Panc1 (cell line): ENCODE data around the gene AGAP1. TPM values are rescaled to one million over a fixed set of nuclear protein-coding genes. Genes with fewer than 3 reads are reported as not detected.

Source experiments
- ATAC-seq: fragments of 200-7000 bp; cut with Tn5 transposase; 2 replicates; pipeline ENCODE4 v1.9.1; 2020; ENCODE audit warnings: mild to moderate bottlenecking, moderate library complexity
- BruUV-seq: library from RNA; stranded (reverse); fragments of 400-500 nt; replicated peaks from 2 replicates; lab custom pipeline; 2021; lab: Mats Ljungman, UMichigan
- CTCF ChIA-PET: fragments of 300-600 bp; sonication (Branson Sonifier 250); formaldehyde crosslinking; loops from one replicate; lab custom pipeline; 2022; ENCODE audit warnings: antibody characterized with exemption; lab: Charles Lee
- POLR2A ChIA-PET: fragments of 300-600 bp; sonication (Branson Sonifier 250); formaldehyde crosslinking; loops from one replicate; lab custom pipeline; 2022; ENCODE audit warnings: antibody characterized with exemption; lab: Charles Lee
- DNase-seq: peaks from one replicate; pipeline ENCODE4 v3.0.0-alpha.2; 2010; ENCODE audit warnings: low read depth, low spot score
- H3K27ac ChIP-seq: 2 replicates; pipeline ENCODE4 v1.5.1; 2011; ENCODE audit warnings: mild to moderate bottlenecking, low read length, inconsistent platforms
- H3K27me3 ChIP-seq: fragments of 200-500 bp; sonication (Bioruptor generic); 2 replicates; pipeline ENCODE4 v1.6.0; 2014; ENCODE audit warnings: low read length, inconsistent platforms; ENCODE audit not compliant: control insufficient read depth, insufficient read depth
- H3K36me3 ChIP-seq: fragments of 200-500 bp; sonication (Bioruptor generic); 2 replicates; pipeline ENCODE4 v1.5.1; 2014; ENCODE audit warnings: inconsistent platforms, mild to moderate bottlenecking, low read length, moderate library complexity; ENCODE audit not compliant: control insufficient read depth, insufficient read depth
- H3K4me1 ChIP-seq: 2 replicates; pipeline ENCODE4 v1.5.1; 2011; ENCODE audit warnings: inconsistent platforms, mild to moderate bottlenecking, low read length, moderate library complexity; ENCODE audit not compliant: control insufficient read depth, insufficient read depth
- H3K4me3 ChIP-seq, 2 experiments: 2 replicates each; pipeline ENCODE4 v1.5.1; 2011 to 2012; ENCODE audit warnings: low read depth in 2 of 2, low read length in 2 of 2, mild to moderate bottlenecking in 2 of 2, inconsistent platforms in 1 of 2, moderate library complexity in 1 of 2
- H3K9me3 ChIP-seq: fragments of 200-500 bp; sonication (Bioruptor generic); 2 replicates; pipeline ENCODE4 v1.5.1; 2014; ENCODE audit warnings: low read depth, mild to moderate bottlenecking, inconsistent platforms, low read length, moderate library complexity; ENCODE audit not compliant: control insufficient read depth, insufficient read depth
- CTCF ChIP-seq: fragments of 450-650 bp; IDR thresholded peaks from 2 replicates; pipeline ENCODE4 v1.5.1; 2017; ENCODE audit warnings: mild to moderate bottlenecking
- POLR2AphosphoS5 ChIP-seq: IDR thresholded peaks from 2 replicates; pipeline ENCODE4 v1.6.1; 2012; ENCODE audit warnings: mild to moderate bottlenecking, low read depth, low read length, moderate library complexity
- REST ChIP-seq, 2 experiments: IDR thresholded peaks; 2 replicates each; pipeline ENCODE4 v1.6.1; 2011 to 2012; ENCODE audit warnings: low read depth in 2 of 2, control low read depth in 1 of 2, low read length in 1 of 2, mild to moderate bottlenecking in 1 of 2, moderate library complexity in 1 of 2; ENCODE audit not compliant: insufficient read depth in 1 of 2
- SIN3A ChIP-seq: IDR thresholded peaks from 2 replicates; pipeline ENCODE4 v1.6.1; 2012; ENCODE audit warnings: low read depth, mild to moderate bottlenecking, low read length, moderate library complexity, borderline replicate concordance; ENCODE audit not compliant: insufficient read depth
- TCF7L2 ChIP-seq: IDR thresholded peaks from 2 replicates; pipeline ENCODE4 v1.6.1; 2011; ENCODE audit warnings: mild to moderate bottlenecking, low read depth, low read length, inconsistent platforms
- in situ Hi-C: cut with HindIII; loops from 2 replicates; pipeline ENCODE4 v1.10.0; 2016; ENCODE audit warnings: low sequenced_read_pairs, low pct_unique_long_range_greater_than_20kb
- intact Hi-C: fragments of 100-400 bp; cut with micrococcal nuclease; formaldehyde crosslinking; loops from one replicate; pipeline ENCODE4 v1.10.0; 2022; ENCODE audit not compliant: unreplicated experiment
- total RNA-seq: library from RNA; stranded (reverse); gene quantifications from one replicate; pipeline ENCODE4 v1.2.1, GENCODE V29; 2021; ENCODE audit not compliant: unreplicated experiment

AGAP1 gene
- total RNA-seq, 1 experiment from 2014 or later: 38.9 TPM

- Histone ChIP-seq H3K27ac (no peak overlapping the region), H3K4me3 (no peak overlapping the region), H3K27me3 (no peaks in the 10 kb centered on the region), H3K36me3 (no peaks in the 10 kb centered on the region), H3K4me1 (no peaks in the 10 kb centered on the region), H3K9me3 (no peaks in the 10 kb centered on the region)
- ChIA-PET CTCF (interaction anchor here (0.6 kb wide), 1 partner anchor 24 kb away, joined by 5 read pairs; no protein-coding TSS in a partner anchor), POLR2A (no interaction called here)
- TF ChIP-seq CTCF: no peak
- no peak for TF ChIP-seq TCF7L2
- TF ChIP-seq REST (IDR thresholded peaks at IDR 0.05; ENCODE audit: insufficient read depth in 1 of 2, low read depth in 2 of 2, low read length in 1 of 2): no peak
- no peak for TF ChIP-seq SIN3A
- TF ChIP-seq POLR2AphosphoS5: no peak
- ATAC-seq (no peak), DNase-seq (no peak)
- intact Hi-C loops (no loop called here), in situ Hi-C loops (no loop called here)
- BruUV-seq: no TSS peak
Observed at GRCh38 chr2:235864733-235865515, 371.1 kb downstream of the AGAP1 start.

- in situ Hi-C loops (no loop called here), intact Hi-C loops (no loop called here)
- ChIA-PET CTCF (no interaction called here), POLR2A (no interaction called here)
- DNase-seq (no peak), ATAC-seq (no peak)
- BruUV-seq: no TSS peak
- Histone ChIP-seq H3K9me3 (no peaks in the 10 kb centered on the region), H3K36me3 (no peaks in the 10 kb centered on the region), H3K4me1 (no peaks in the 10 kb centered on the region), H3K27me3 (no peaks in the 10 kb centered on the region), H3K4me3 (no peak overlapping the region), H3K27ac (no peak overlapping the region)
- no peak for TF ChIP-seq TCF7L2
- no peak for TF ChIP-seq POLR2AphosphoS5
- TF ChIP-seq SIN3A: no peak
- no peak for TF ChIP-seq REST (IDR thresholded peaks at IDR 0.05; ENCODE audit: insufficient read depth in 1 of 2, low read depth in 2 of 2, low read length in 1 of 2)
- TF ChIP-seq CTCF: no peak
Observed at GRCh38 chr2:235866373-235866772, 372.5 kb downstream of the AGAP1 start.
